DND-41 (cell line): ENCODE measurements around the gene MIPOL1.

ENCODE experiments used
- CTCF ChIP-seq: IDR thresholded peaks from 2 replicates; pipeline ENCODE4 v1.5.1; 2012; ENCODE audit warnings: borderline replicate concordance, low read length, moderate library complexity, mild to moderate bottlenecking; ENCODE audit not compliant: poor library complexity, severe bottlenecking; ENCODE audit errors: extremely low read depth
- EZH2 ChIP-seq: IDR thresholded peaks from 3 replicates; pipeline ENCODE4 v1.6.1; 2012; ENCODE audit warnings: borderline replicate concordance, low read depth, mild to moderate bottlenecking, moderate library complexity, low read length, inconsistent platforms; ENCODE audit not compliant: severe bottlenecking

- TF ChIP-seq CTCF: no peak
- no peak for TF ChIP-seq EZH2
These were observed 24.7 kb upstream of the MIPOL1 start for GRCh38 chr14:37172936-37173614.
